ENCODE results near the gene OR51E1.

The OR51E1 gene

DNA sequence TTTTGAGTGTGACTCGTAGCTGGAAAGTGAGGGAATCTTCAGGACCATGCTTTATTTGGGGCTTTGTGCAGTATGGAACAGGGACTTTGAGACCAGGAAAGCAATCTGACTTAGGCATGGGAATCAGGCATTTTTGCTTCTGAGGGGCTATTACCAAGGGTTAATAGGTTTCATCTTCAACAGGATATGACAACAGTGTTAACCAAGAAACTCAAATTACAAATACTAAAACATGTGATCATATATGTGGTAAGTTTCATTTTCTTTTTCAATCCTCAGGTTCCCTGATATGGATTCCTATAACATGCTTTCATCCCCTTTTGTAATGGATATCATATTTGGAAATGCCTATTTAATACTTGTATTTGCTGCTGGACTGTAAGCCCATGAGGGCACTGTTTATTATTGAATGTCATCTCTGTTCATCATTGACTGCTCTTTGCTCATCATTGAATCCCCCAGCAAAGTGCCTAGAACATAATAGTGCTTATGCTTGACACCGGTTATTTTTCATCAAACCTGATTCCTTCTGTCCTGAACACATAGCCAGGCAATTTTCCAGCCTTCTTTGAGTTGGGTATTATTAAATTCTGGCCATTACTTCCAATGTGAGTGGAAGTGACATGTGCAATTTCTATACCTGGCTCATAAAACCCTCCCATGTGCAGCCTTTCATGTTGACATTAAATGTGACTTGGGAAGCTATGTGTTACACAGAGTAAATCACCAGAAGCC is 11.0 kb downstream of the OR51E1 start:
- no peak for DNase-seq (ENCODE audit: low read depth in 2 of 2)

DNA sequence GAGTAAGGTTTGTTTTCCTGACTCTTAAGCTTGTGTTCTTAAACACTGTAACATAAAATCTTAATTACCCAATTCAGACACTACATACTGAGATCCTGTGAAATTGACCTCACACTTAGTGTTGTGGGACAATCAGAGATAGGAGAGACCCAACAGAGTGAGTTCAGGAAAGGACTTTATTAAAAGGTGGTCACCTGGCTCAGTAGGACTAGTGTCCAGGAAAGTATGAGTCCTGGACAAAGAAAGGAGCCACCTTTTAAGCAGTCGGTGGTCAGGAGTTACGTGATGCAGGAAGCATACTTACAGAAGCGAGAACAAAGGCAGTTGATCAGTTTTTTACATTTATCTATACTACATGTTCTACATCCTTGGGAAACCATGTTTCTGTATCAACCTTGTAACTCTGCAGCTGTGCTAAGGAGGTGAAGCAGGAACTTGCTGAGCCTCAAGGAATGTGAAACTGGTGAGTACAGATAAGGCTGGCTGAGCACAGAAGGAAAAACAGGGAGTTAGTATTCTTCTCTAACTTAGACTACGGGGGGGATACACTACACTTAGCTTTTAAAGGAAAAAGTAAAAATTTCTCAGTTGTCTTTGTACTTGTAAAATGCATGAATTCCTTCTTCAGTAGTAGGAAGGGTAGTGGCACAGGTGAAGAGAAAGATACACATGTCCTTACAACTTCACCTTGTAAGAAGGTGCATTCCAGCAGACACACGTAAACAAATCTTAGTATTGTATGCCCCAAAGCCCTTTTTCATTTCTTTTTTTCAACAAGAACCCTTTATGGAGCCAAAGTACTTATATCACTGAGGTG is 15.1 kb downstream of the OR51E1 start:
- DNase-seq (ENCODE audit: low read depth in 2 of 2) = no peak

DNA sequence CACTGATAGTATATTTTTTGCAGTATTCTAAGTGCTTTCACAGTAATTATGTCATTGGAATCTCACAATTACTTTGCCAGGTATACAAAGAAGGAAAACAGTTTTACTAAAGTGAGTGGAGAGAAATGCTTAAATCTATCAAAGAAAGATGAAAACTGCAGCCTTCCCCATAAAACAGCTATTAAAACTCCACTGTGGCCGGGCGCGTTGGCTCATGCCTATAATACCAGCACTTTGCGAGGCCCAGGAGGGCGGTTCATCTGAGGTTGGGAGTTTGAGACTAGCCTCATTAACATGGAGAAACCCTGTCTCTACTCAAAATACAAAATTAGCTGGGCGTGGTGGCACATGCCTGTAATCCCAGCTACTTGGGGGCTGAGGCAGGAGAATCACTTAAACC is 19.1 kb downstream of the OR51E1 start:
- DNase-seq (ENCODE audit: low read depth in 2 of 2) = no peak

DNA sequence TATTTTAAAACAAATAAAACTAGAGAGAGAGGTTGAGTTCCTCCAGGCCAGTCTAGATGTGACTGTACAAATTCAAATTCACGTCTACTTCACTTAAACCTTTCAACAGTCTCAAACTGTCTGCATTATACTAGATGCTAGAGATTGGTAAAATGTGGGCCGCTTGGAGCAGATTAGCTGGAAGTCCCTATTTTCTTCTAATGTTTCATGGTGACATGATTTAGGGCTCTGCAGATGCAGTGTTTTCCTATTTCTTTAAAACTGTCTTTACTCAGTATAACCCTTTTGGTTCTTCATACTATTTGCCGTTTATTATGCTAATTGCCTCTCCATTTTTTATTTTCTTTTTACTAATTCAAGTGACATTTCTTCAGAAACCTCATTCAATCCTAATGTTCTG is 20.4 kb downstream of the OR51E1 start:
- DNase-seq (ENCODE audit: low read depth in 2 of 2) = no peak

DNA sequence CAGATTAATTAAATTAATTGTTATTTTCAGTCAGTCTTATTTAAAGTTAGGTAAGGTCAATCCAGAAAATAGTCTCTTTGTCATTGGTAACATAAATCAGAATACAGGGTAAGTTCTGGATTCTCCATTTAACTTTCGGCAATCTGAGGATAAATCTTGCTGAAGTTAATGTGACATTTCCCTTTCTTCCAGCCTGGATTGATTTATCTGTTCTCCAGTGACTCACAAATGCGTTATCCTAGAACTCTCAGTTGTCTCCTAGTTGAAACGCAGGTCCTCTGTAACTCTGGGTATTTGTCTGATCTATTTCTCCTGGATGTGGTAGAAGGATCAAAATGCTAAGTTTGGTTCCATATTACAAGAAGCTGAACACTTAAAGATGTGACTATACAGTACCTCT is 21.0 kb downstream of the OR51E1 start:
- no peak for DNase-seq (ENCODE audit: low read depth in 2 of 2)

DNA sequence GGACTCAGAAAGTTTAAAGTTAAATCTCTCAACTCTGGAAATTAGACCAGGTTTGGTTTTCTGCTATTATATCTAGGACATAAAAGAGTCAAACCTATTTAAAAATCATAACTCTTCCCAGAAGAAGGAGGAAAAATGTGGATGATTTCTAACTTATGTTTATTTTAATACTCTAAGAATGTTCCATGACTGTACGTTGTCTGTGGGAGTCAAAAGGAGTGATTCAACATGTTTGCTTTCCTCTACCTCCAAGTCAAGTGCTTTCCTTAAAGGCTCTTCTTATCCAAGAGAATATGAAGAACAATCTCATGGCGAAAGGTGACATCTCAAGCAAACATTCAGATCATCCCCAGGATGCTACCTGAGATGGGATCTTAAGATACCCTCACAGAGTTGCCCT is 21.6 kb downstream of the OR51E1 start:
- no peak for DNase-seq (ENCODE audit: low read depth in 2 of 2)

DNA sequence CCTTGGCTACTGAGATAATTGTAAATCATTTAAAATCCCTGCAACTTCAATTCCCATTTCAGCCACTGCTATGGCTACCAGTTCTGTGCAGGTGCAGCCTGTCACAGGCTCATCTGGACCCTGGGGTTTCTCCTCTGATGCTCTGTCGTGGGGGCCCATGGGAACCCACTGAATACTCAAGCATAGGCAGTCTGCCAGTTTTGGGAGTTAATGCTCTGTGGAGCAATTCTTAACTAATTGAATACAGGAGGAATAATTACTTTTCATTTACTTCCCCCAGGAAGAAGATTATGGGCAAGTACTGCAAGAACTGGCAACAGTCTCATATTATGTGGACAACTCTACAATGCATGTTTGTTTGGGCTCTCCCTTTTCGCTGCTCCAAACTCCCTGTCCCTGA is 28.0 kb downstream of the OR51E1 start:
- no peak for DNase-seq (ENCODE audit: low read depth in 2 of 2)

DNA sequence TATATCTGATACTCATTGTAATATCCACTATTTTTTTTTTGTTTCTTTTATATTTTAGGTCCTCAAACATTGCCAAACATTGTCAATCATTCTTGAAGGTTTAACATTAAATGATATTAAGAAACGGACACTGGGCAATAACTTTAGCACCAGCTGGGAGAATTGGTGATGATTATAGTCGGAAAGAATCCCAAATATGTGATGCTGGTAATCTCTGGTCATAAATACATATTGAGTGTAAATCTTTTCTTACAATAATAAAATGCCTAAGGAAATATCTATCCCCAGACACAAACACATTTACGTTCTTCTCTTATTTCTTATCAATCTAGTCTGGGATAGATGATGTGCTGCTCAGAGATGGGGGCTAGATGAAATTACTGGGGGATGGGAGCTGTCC is 28.7 kb downstream of the OR51E1 start:
- DNase-seq (ENCODE audit: low read depth in 2 of 2) = no peak

DNA sequence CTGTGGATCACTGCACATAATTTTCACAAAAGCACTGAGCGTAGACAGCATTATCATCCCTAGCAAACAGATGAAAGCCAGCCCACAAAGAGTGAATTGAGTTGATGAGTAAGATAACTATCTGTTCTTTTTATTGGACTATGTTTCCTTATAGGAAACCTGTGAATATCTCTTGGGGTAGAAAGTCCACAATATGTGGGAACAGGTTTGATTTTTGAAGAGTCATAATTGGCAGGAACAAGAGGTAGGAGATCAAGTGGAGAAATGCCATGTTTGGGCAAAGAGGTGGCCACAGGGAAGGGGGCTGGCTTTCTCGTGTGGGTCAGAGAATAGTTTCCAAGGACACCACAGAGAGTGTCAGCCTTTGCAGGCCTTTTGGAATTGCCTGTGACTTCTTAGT is 30.0 kb downstream of the OR51E1 start:
- DNase-seq (ENCODE audit: low read depth in 2 of 2) = no peak

DNA sequence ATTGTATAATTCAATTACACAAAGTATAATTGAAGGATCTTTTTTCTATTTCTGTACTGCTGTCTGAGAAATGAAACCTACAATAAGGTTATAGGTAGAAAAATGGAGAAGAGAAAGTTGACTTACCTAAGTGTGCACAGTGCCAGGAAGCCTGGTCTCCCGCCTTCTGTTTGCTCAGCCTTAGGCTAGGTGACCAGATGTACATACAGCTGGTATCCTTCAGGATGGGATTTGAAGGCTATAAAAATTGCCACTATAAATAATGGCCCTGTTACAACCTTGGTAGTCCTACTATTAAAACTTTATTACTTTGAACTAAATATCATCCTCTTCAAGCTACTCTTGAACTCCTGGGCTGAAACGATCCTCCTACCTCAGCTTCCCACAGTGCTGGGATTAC is 34.2 kb downstream of the OR51E1 start:
- no peak for DNase-seq (ENCODE audit: low read depth in 2 of 2)

DNA sequence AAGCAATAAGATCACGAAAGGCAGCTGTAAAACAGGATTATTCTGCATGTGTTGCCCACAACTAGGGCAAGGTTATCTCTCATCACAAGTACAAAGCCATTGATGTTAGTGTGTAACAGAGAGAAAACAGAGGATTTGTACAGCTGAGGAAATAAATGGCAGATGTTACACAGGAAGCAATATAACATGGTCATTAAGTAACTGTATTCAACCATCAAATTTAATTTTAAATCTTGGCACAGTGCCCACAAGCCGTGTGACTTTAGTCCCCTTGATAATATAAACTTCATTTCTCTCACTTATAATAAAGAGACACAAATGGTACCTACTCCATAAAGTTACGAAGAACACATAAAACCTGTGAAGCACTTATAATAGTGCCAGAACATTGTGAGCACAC is 36.6 kb downstream of the OR51E1 start:
- DNase-seq (ENCODE audit: low read depth in 2 of 2) = no peak

DNA sequence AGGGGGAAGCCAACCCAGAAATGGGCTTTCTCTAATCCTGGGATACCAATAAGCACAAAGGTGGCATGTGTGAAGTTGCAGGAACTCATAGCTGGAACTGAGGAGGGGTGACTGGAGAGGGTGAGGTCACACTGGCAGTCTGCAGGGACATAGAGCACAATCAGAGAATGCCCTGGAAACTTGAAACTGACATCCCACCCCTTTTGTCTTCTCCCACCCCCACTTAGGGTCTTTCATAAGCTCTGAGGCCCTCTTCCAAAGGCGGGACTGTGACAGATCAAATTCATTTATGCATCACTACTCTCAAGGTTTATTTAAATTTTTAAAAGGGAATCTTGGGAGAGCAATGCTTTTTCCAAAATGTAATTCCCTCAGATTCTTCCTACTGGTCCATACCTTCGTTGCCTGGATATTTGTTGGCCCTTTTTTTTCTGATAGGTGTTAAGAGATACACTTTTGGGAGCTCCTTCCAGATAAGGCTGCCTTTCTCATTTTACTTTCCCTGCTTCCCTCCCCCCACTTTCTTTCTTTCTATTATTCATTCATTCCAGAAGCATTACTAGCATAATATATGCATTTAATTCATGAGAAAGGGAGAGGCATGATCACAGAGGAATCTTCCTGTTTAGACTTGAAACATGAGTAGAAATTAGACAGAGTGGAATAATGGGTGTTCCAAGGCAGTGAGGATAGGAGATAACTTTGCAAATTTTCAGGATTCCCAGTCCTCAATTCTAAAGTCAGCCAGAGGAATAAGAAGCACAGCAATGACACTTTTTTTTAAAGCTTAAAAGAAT is 39.0 kb downstream of the OR51E1 start:
- DNase-seq (ENCODE audit: low read depth in 2 of 2) = no peak

DNA sequence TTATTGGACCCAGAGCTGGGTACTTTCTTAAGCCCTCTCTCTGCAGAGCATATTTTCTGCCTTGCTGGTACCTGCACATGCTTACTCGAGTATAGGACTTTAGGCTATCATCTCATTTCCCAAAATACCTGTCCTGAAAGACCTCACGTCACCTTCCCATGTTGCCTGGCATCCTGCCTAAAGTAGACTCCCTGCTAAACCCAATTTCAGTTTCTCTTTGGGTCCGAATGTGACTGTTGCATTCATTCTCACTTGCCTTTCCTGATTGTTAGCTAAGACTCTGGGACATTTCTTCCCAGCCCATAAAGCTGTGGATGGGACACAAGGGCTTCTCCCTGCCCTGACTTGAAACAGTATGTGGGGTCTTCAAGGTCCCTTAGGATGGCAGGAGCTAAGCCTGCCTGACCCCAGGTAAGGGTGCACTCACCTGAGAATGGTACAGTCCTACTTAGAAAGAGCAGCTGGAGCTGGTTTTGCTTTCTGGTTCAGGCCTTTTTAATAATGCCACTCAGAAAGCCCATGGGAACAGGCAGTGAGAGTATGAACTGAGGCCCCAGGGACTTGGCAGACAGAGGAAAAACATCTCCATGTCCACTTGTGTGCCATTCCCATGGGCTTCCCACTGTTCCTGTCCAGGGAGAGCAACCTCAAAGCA is 41.0 kb downstream of the OR51E1 start:
- no peak for DNase-seq (ENCODE audit: low read depth in 2 of 2)

DNA sequence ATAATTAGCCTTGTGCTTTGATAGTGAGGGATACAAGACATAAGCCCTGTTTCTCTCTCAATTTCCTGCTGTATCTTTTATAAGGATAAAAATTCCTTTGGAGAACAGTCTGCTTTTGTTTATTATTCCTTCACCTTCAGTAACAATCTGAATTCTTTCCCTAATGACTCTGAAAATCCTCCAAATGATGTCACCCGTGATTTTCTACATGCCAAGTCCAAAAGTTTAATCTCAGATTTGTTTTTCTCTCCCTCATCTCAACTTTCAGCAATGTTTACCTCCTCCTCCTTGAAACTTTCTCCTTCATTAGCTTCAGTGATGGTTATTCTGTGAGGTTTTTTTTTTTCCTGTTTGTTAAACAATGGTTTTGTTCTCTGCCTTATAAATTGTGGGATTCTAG is 51.7 kb downstream of the OR51E1 start:
- no peak for DNase-seq (ENCODE audit: low read depth in 2 of 2)

DNA sequence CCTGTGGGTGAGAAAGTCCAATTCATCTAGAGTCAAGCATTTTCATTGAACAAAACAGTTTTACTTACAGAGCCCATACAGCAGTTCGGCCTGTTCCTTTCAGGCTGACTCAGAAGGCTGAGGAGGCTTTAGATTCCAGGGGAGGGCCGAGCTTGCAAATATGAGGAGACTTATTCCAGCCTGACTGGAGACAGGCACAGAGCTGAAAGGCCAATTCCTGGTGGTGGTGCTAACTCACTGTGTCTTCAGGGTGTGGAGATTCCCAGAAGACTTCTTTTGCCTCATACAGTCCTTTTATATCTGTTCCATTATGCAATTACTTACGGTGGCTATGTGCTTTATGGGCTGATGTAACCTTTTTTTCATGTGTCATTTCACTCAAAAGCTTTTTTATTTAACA is 53.8 kb downstream of the OR51E1 start, which contains the start of gene OR51E2:
Gene OR51E2, minus strand, starts transcription at position 269 of the 400 bp plus-strand sequence. CDS start 15,142 bp downstream, outside the sequence.
- no peak for DNase-seq (ENCODE audit: low read depth in 2 of 2)

DNA sequence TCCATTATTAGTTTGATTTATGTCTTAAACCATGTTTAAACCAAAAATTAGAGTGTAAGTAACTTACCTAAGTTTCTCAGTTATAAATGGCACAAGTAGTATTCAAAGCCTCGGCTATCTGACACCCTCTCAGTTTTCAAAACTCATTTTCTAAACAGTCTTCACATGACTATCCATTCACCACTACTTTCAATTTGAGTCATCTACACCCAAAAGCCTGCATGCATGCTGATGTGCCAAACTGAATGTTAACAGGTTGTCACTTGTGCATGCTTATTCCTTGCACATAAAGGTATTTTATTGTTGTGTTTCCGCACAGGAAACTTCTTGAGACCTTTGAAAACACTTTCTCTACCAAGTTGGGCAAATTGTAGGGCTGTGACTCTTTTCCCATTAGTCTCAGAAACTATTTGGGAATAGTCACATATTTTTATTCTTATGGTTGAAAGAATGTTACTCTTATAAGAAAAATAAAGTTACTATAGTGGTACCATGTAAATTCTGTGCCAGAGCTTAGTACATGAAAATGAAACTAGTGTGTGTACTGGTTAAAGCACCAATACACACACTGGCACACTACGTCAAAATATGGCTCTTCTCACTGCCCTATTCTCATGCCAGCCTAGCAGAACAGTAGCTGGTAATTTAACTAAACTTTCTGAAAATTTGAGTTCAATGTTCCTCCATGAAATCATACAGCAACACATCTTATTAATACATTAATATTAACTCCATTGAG is 56.1 kb downstream of the OR51E1 start:
- no peak for DNase-seq (ENCODE audit: low read depth in 2 of 2)

DNA sequence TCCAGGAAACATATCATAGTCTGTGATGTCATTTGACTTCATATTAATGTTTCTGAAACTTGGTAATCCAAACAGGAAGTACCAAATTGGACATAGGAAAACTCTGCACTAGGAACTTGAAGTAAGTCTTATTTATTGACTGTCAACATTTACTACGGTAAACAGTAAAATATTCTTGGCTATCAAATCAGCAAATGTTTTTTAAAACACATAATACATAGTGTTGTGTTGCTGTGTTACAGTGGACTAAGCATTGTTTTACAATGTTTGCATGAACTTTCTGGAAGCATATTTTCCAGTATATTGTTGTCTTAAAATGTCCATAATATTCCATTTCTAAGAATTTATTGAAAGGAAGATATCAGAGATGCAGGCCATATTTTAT is 56.6 kb downstream of the OR51E1 start:
- no peak for DNase-seq (ENCODE audit: low read depth in 2 of 2)

DNA sequence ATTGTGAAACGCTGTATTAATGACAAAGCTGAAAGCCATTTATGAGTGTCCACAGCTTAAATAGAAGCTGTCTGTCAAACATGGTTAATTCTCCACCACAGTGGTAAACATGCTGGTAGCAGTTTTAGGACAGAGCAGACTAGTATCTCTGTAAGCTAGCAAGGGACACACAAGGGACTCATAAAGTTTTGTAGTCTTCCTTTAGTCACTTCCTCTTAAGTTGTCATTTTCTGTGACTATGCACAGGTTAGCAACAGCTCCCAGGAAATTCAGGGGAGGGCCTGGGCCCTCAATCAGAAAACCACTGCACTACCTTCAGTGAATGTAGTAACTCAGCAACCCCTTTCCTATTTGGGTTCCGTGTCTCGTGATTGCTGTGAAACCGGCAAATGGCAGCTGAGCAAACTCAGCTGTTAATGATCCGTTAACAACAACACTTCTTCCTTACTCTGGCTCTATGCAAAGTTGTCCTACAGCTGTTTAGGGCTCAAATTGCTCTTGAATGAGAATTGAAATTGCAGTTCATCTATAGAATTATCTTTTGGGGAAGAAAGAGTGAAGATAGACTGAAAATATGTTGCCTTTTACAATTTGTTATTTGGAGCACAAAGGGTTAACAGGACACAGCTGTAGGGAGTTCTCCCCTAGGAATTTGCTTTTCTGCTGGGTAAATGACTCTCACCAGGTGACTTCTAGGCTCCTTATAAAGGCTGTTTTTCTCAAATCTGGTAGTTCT is 60.4 kb downstream of the OR51E1 start, which contains the start of gene MMP26:
Gene MMP26, plus strand, starts transcription at position 731 of the 736 bp plus-strand sequence.
- no peak for DNase-seq (ENCODE audit: low read depth in 2 of 2)

DNA sequence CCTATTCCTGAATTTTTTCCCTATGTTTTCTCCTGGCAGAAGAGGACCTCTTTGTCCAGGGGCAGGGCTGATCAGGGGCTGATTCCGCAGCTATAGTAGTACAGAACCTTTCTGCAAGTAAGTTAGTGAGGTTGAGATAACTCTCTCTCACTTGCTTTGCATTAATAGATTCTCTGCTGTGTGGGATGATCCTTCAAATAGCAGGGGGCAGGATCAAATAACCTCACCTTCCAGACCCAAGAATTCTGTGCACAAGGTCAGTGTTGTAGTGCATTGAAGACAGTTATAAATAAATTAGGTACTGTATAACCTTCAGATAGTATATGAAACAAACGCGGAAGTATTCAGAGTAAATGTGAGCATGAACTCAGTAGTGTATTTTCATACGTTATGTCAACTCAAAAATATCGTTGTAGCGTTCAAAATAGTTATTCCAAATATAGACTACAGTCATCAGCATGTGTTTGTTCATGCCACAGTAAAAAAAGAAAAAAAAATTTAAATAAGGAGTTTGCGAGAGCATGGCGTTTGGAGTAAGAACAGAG is 61.1 kb downstream of the OR51E1 start:
- DNase-seq (ENCODE audit: low read depth in 2 of 2) = no peak
